SKM-1 treated with dmso at 0.1 percent for 144 hours (cell line): ENCODE results near the gene ZC2HC1B.

ENCODE experiments used
- DNase-seq: peaks from one replicate; lab custom pipeline; 2025; ENCODE audit not compliant: unreplicated experiment; lab: John Stamatoyannopoulos, UW

Gene ZC2HC1B

DNA sequence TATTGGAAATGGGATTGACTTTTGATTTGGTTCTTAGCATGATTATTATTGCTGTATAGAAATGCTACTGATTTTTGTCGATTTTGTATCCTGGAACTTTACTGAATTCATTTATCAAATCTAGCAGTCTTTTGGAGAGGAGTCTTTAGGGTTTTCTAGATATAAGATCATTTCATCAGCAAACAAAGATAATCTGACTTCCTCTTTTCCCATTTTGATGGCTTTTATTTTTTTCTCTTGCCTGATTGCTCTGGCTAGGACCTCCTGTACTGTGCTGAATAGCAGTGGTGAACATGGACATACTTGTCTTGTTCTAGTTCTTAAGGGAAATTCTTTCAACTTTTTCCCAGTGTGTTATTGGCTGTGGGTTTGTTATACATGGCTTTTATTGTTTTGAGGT, 64.6 kb downstream of the ZC2HC1B start:
- no peak for DNase-seq

DNA sequence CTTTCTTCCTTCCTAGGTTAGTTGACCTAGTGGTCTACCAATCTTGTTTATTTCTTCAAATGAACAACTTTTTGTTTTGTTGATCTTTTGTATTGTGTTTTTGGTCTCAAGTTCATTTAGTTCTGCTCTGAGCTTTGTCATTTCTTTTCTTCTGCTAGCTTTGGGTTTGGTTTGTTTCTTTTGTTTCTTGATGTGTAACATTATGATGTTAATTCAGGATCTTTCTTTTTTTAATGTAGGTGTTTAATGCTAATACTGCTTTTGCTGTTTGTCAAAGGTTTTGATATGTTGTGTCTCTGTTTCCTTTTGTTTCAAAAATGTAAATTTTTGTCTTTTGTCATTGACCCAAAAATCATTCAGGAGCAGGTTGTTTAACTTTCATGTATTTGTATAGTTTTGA, 65.7 kb downstream of the ZC2HC1B start:
- DNase-seq, result no peak

DNA sequence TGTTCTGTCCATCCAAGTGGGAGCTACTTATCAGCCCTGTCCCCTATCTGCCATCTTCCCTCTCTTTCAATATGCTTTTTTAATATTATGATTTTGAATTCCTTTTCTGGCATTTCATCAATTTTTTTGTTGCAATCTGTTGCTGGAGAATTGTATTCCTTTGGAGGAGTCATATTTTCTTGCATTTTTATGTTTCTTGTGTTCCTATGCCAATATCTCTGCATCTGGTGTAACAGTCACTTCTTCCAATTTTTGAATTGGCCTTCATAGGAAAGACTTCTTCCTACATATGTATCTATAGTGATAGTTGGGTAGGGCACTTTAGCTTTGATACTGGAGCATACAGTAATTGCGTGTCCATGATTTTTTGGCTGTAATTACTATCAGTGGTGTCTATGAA, 70.1 kb downstream of the ZC2HC1B start:
- DNase-seq, result no peak

DNA sequence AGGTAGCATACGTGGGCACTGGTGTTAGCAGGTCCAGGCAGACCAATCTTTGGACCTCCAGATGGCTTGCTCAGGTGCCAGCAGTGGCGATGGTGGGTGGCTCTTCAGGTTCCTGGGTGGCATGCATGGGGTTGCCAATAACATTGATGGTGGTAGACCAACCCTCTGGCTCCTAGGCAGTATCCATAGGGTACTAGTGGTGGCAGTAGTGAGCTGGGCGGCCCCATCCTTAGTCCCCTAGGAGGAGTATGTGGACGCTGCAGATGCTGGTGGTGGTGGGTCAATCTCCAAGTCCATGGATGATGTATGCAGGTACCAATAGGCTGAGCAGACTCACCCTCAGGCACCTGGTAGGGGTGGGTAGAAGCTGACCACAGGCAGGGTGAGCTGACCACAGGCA, 70.6 kb downstream of the ZC2HC1B start:
- no peak for DNase-seq

DNA sequence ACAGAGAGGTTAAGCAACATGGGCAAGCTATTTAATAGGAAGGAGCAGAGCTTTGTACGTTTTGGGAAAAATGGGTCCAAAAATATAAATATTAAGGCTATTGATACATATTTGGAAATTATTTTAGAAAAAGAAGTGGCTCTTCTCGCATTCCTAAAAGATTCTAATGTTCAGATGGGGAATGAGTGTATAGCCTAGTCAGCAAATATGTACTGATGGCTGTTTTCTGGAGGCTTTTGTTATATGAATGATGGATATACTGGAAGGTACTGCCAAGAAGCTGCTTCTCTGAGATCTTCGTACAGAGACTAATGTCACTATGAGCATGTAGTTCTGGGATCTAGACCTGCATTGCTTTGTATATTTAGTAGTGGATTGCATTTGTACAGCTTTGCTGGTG, 72.1 kb downstream of the ZC2HC1B start:
- DNase-seq, result no peak

DNA sequence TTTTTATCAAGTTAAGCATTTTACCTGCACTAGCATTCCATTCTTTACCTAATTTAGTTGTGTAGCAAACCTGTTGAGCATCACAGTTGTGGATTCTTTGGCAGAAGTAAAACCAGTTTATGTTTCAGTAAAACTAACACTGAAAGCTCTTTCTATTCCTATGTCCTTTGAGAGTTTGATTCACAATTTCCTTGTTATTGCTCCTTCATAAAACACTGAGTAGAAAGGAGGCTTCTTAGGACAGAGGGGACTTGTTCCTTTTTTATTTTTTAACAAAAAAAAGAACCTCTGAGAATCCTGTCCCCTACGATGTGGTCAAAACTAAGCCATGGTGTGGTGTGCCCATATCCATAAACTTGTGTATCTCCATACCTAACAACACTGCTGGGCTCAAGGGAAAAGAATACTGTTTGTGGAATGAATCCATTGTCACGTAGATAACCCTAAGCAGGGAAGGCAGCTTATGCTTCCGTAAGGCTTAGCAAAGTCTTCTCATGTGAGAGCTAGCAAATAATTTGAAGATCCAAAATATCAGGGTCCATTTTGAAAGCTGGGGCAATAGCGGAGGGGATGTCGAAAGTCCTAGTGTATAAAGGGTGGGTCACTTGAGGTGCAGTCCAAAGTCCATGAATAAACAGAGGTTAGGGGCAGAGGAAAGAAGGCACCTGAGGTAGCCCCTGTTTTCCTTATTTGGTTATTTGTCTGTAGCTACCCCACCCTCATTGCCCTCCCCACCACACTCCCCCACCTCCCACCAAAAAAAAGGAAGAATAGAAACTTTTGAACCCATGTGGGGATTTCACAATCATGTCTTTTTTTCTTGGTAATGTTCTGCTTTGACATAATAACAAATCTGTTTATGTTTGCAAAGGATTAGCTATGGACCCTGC, 72.7 kb downstream of the ZC2HC1B start:
- DNase-seq, result no peak

DNA sequence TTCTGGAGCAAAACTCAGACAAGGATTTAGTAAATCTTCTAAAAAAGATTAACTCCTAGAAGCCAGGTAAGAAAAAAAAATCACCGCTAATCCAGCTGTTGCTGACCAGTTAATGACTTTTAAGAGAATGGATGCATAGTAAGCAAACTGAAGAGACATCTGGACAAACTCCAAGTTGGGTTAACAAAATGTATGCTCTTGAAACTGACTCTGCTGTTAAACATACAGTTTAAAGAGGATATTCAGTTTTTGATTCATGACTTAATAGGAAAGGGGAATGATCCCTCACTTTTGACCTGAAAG, 73.3 kb downstream of the ZC2HC1B start:
- DNase-seq, result no peak

DNA sequence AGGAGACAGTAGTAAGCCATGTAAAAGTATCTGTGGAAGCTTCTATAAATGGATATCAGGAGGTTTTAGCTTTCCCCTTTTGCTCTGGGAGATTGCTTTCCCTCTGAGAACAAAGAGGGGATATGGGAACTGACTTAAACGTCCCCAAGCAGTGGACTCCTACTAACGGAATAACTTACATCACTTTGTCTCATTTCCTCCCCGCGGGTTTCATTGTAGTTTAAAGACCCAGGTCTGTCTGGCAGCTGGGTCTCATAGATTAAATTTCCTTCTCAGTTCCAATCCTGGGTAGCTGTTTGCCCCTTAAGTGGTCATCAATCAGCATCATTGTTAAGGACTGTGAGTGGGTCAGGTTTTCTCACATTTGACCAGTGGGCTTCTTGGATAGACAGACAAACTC, 75.1 kb downstream of the ZC2HC1B start:
- no peak for DNase-seq

DNA sequence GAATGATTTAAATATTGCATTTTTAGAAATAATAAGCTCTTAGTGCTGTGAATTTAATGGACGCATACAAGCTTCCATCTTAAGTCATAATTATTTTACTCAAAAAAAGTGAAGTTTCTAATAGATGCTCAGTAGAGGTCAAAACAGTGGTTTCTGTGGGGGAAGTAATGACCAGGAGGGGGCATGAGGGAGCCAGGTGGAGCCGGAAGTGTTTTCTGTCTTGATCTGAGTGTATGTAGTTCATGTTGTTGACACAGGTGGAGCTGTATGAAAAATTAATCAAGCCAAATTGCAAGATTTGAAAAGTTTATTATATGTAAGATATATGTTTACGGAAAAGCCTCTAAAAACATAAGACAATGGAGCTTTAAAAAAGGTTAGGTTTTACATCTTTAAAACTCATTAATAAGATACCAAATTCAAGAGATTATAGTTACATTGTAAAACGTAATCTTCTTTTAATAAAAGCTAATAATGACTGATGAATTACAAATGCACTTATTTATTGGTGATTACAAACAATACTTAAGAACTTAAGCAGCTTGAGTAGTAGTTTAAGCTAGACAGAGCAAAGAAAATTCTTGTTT, 75.8 kb downstream of the ZC2HC1B start:
- peak; percentile 70 for DNase-seq

DNA sequence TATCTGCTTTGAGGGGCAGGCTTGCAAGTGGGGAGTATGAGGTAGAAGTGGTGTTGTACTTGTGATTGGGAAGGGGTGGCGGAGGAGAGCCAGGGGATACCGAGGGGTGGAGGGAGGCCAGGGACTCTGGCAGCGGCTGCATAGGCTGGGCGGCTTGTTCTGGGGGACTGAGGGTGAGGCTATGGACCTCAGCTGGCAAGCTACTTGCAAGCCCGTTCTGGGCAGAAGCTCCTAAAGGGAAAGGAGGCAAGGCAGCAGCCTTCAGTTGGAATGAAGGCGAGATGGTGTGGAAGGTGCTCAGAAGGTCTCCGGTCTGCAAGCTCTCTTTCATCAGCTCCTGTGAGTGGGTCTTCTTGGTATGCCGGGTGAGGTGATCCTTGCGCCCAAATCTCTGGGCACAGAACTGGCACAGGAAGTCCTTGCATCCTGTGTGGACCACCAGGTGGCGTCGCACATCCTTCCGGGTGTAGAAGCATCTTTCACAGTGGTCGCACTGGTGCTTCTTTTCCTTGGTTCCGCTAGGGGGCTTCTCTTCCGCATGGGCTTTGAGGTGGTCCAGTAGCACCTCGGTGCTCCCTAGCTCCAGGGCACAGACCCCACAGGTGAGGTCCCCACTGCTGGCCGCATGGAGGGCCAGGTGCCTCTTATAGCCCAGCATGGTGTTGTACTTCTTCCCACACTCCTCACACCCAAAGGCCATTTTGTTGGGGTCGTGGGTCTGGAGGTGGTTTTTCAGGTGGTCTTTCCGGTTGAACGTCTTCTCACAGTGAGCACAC, 77.8 kb downstream of the ZC2HC1B start:
- DNase-seq, result no peak

DNA sequence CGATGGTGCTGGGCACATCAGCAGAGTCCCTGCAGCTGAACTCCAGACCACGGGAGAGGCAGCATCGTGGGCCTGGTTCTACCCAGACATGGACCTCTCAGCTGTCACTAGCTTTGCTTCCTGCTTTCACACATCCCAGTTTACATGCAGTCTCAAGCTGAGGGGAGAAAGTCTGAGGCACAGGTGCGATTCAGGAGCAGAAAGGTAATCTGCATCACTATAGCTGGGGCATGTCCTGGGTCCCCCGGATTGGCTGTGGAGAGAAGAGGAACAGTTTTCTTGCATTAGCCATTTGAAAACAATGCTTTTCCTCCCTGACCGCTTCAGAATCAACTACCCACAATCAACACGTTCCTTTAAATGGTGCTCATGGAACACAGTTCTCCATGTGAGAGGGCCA, 83.9 kb downstream of the ZC2HC1B start:
- DNase-seq, result no peak

DNA sequence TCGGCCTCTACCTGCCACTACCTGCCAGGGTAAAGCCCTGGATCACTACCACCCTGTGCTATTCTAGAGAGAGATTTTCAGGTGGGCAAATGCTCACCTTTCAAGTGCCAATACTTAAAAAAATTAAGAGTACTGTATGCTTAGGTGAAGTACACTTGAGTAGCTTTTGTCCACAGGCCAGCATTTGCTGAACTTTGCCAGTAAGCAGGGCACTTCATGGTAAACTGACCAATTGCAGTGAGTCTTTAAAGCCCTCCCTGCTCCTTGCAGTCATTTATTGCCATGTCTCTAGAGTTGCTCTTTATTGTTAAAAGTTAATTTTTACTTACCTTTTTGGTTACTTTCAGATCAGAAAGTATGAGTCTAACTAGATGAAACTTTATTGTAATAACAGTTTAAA, 85.3 kb downstream of the ZC2HC1B start:
- DNase-seq, result no peak

DNA sequence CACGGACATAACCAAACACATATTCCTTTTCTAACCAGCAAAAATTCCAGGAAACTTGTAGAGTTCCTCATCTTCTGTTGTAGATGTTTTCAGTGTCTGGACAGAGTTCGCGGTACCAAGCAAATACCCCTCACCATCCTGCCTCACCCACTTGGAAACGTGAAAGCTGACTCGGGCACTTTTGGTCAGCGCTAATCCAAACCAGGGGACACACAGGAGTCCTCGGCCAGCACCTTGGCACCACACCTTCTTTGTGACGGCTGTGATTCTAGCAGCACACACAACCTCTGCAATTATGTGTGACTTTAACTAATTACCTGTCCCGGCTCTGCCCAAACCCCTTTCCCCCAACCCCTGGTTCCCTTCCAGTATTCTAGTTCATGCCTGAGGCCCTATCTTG, 85.7 kb downstream of the ZC2HC1B start:
- DNase-seq, result no peak

DNA sequence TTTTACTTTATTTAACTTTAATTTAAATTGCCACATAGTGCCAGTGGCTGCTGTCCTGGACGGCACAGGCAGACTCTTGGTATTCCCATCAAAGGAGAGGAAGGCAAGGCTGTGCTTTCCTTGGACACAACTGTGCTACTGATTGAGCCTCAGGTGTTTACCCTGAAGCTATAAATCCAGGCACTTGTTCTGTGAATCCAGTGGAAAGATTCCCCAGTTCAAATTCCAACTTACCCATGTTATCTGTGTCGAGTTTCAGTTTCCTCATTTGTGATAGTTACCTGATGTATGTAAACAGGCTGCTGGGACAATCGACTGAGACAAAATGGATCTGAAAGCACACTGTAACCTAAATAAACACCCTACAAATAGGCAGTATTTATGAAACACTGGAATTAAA, 86.6 kb downstream of the ZC2HC1B start:
- no peak for DNase-seq

DNA sequence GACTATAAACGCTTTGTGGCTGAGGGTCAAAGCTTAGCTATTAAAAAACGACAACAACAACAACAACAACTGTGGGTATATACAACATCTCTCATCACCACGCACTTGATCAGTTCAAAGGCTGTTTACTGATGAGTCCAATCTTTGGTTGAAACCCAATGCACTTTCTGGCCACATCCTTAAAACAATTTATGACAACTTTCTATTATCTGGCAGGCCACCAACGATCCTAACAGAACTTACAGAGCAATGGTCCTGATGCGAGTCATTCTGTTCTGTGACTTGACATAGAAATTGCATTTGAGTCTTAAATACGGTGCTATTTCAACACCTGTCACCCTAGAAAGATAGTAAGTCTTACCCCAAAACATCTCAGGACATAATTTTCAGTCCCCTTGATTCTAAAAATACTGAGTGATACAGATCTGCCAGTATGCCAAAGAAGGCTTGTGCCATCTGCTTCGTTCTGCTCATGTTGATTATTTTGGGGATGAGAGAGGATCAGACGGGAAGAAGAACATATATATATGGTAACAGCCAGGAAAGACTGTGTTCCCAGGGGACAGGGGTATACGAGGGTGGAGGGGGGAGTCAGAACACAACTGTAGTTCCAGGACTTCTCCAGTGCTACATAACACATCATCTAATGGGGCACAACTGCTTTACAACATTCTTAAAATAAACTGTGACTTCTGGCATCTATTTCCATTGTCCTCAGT, 87.9 kb downstream of the ZC2HC1B start:
- no peak for DNase-seq

DNA sequence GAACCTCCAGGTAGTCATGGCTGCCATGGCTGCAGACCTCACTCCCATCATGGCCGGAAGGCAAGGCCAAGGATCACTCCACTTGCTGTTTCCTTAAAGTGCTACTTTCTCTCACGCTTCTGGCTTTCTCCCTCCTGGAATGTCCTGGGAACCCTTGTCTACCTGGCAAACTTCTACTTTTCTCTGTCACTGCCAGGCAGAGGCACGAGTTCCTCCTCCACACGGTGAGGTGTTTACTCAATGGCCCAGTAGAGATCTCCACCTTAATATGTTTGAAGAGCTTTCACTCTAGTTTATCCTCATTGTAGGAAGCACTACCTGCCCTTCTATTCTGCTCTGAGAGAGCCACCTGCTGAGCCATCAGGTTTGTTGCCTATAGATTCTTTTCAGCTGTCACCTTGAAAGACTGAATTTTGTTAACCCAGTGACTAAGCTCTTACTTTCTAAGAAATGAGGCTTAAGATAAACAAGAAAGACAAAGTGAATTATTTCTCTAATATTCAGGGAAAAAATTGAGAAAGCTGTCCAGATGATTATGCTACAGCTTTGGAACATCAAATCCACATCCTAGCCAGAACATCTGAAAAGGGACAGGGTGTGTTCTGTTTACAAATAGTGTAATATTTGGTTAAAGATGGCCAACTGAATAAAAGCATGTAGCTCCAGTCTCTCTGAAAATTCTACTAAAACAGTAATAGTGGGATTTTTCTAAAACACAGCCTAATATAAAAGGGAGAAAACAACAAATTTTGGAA, 88.8 kb downstream of the ZC2HC1B start:
- DNase-seq, result no peak

DNA sequence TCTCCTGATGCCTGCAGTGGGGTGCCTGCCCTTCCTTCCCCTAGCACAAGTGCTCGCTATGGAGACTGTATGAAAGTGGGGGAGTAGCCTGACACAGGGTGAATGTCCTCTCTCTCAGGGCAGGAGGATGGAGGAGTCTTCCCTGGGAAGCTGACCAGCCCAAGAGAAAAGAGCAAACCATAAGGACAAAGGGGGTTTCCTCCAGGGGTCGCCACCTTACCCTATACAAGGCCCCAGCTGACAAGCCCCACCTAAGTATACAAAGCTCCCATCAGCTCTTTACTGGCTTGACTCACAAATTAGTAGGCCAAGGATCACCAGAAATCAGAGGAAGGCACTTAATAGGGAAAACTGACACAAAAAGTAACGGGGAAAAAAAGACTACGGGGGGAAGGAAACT, 89.6 kb downstream of the ZC2HC1B start:
- no peak for DNase-seq

DNA sequence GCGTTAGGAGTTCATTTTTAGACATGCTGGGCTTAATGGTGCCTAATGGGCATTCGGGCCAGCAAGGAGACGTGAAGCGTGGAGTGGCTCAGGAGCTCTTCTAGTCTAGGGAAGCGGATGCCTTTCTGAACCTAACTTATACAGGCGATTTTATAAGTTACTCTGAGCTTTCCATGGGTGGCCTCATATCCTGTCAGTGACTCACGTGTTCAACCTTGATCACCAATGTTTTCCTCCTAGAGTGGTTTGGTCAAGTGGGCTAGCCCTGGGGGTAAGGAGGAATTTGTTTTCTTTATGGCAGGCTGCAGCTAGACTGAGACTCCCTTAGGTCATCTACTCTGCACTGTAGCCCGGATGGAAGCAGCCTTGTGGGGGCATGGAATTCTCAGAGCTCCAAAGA, 91.7 kb downstream of the ZC2HC1B start:
- no peak for DNase-seq

DNA sequence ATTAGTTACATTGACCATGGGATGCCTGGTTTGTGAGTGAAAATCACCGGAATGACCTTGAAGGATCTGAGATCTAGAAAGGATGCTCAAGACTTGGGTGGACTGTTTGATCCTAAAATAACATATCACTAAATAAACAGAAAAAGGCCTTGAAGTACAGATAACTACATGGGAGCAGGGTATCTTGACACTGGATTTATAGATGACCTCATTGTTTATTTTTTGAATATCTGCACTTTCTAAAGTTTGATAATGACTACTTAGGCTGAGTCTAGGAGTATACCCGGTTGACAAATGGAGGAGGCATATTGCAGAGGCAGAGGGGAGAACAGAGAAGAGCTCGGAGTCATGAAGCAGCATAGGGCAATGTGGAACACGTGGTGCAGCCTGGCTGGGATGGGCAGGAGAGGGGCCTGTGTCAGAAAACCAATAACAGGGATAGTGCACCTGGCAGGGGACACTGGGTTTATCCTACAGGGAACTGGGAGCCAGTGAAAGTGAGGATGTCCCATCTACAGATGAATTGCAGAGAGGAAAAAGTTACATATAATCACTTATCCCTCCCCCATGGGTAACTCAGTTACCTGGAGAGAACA, 93.5 kb downstream of the ZC2HC1B start:
- no peak for DNase-seq

DNA sequence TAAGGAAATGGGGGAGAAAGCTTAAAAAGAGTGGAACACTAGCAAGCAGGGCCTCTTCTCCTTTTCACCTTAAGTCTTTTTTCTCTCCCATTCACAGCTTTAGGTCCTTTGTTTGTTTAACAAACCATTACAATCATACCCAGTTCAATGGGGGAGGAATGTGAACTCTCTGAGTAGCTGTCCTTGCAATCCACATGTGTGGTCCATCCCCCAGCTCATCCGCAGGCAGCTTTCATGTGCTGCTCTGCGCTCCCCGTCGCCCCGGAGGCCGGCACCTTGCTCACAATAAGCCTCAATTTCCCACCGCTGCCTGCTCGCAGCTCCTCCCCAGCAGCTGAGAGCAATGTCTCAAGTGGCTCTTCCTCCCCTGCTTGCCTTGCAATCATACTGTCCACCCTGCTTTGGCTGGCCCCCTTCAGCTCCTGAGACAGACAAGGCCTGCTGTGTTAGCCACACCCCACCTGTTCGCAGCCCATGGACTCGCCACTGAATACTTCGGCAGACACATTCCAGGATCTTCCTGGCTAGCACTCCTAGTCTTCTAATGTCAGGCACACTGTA, 94.6 kb downstream of the ZC2HC1B start:
- no peak for DNase-seq
